ENCODE measurements around the gene DHX8. TPM values are rescaled to one million over a fixed set of nuclear protein-coding genes. Genes with fewer than 3 reads are reported as not detected.

DHX8 gene
- total RNA-seq, 1 experiment from 2014 or later: 24.4 TPM

DNA sequence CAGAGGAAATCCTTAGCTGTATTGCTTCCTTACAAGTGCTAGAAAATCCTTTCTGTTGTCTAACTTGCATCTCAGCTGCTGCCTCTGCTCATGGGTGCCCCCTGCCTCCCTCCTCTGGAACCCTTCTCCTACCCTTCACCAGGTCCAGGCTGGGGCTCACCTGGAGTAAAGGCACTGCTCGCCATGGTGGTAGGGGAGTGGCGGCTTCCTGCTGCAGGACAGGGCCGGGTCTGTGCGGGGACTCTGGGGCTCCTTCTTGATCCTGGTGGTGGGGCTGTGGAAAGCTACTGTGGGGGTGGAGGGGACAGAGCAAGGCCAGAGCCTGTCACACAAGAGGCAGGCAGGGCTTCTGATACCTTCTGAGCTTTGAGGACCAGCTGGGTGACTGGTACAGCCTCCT, 49.9 kb downstream of the DHX8 start:
- ChIA-PET POLR2A (ENCODE audit: low non-redundant PET) (no interaction called here), CTCF (no interaction called here)
- Histone ChIP-seq H3K4me1 (ENCODE audit: insufficient read depth, low read length, poor library complexity, severe bottlenecking) (peaks cover 21% of the 10 kb centered on the region), H3K9me3 (ENCODE audit: low read depth, low read length, poor library complexity, severe bottlenecking) (no peaks in the 10 kb centered on the region), H3K27ac (ENCODE audit: low read depth, low read length, poor library complexity, severe bottlenecking) (no peak overlapping the region), H3K27me3 (replicated peaks; ENCODE audit: insufficient read depth, low read depth, low read length, poor library complexity) (no peaks in the 10 kb centered on the region), H3K4me3 (ENCODE audit: low read depth, low read length, poor library complexity, severe bottlenecking) (no peak overlapping the region), H3K36me3 (ENCODE audit: insufficient read depth, low read length, poor library complexity, severe bottlenecking) (no peaks in the 10 kb centered on the region)
- BruUV-seq (replicated peaks): no TSS peak
- intact Hi-C loops (cut with micrococcal nuclease; ENCODE audit: unreplicated experiment): no loop called here
- TF ChIP-seq EZH2 (IDR thresholded peaks at IDR 0.05; ENCODE audit: borderline replicate concordance, low read depth, low read length, poor library complexity, severe bottlenecking): no peak
- TF ChIP-seq, protein P1, sequence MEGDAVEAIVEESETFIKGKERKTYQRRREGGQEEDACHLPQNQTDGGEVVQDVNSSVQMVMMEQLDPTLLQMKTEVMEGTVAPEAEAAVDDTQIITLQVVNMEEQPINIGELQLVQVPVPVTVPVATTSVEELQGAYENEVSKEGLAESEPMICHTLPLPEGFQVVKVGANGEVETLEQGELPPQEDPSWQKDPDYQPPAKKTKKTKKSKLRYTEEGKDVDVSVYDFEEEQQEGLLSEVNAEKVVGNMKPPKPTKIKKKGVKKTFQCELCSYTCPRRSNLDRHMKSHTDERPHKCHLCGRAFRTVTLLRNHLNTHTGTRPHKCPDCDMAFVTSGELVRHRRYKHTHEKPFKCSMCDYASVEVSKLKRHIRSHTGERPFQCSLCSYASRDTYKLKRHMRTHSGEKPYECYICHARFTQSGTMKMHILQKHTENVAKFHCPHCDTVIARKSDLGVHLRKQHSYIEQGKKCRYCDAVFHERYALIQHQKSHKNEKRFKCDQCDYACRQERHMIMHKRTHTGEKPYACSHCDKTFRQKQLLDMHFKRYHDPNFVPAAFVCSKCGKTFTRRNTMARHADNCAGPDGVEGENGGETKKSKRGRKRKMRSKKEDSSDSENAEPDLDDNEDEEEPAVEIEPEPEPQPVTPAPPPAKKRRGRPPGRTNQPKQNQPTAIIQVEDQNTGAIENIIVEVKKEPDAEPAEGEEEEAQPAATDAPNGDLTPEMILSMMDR (conservative IDR thresholded peaks at IDR 0.05; ENCODE audit: low read depth, low read length): no peak
- no peak for DNase-seq (ENCODE audit: low spot score)

DNA sequence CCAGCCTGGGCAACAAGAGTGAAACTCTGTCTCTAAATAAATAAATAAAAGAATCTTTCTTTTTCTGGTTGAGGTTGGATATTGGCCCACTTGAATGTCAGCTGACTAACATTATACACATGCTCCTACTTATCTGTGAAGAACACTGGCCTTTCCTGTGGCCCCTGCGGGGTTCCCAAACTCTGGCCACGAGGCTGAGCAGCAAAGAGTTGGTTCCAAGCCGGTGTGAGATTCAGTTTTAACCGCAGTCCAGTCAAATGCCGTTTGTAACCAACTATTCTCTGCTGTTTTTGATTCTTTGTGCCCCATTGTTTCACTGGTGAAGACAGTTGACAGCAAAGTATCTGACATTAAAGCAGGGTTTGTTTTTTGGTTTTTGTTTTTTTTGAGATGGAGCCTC, 51.1 kb downstream of the DHX8 start:
- POLR2A ChIA-PET (ENCODE audit: low non-redundant PET): no interaction called here
- Histone ChIP-seq H3K9me3 (ENCODE audit: low read depth, low read length, poor library complexity, severe bottlenecking) (no peaks in the 10 kb centered on the region), H3K4me1 (ENCODE audit: insufficient read depth, low read length, poor library complexity, severe bottlenecking) (peaks cover 19% of the 10 kb centered on the region), H3K36me3 (ENCODE audit: insufficient read depth, low read length, poor library complexity, severe bottlenecking) (no peaks in the 10 kb centered on the region), H3K4me3 (ENCODE audit: low read depth, low read length, poor library complexity, severe bottlenecking) (no peak overlapping the region), H3K27ac (ENCODE audit: low read depth, low read length, poor library complexity, severe bottlenecking) (no peak overlapping the region), H3K27me3 (replicated peaks; ENCODE audit: insufficient read depth, low read depth, low read length, poor library complexity) (no peaks in the 10 kb centered on the region)
- CTCF ChIA-PET: no interaction called here
- BruUV-seq (replicated peaks): no TSS peak
- no peak for DNase-seq (ENCODE audit: low spot score)
- TF ChIP-seq, protein P1 (conservative IDR thresholded peaks at IDR 0.05; ENCODE audit: low read depth, low read length): no peak
- no peak for TF ChIP-seq EZH2 (IDR thresholded peaks at IDR 0.05; ENCODE audit: borderline replicate concordance, low read depth, low read length, poor library complexity, severe bottlenecking)
- intact Hi-C loops (cut with micrococcal nuclease; ENCODE audit: unreplicated experiment): no loop called here

DNA sequence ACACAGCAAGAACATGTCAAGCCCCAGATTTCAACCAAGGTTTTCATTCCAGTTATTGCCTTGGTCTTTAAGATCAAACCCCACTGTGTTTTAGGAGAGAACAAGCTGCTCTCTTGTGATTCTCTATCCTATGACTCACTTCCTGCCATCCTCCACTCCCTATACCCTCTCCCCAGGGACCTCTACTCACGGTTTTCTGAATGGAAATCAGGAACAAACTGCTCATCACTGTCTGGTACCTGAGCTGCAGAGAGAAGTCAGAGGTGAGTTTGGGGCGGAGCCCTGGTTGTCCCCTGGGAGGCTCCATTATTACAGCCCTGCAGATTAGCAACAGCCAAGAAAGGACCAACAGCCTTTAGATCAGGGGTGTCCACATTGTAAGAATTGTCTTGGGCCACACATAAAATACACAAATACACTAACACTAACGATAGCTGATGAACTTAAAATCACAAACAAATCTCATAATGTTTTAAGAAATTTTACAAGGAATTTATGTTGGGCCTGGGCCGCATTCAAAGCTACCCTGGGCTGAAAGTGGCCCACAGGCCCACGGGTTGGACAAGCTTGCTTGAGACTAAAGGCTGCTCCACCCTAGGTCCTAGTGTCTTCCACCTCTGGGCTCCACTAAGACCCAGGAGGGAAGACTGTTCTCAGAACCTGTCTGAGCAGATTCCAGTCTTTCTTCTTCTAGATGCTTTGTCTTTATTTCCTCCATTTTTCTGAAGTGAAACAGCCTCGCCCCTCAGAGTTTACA, 52.6 kb downstream of the DHX8 start:
- DNase-seq (ENCODE audit: low spot score): peak; percentile 85
- no peaks in the 10 kb centered on the region for H3K27me3 ChIP-seq (replicated peaks; ENCODE audit: insufficient read depth, low read depth, low read length, poor library complexity)
- no peaks in the 10 kb centered on the region for H3K9me3 ChIP-seq (ENCODE audit: low read depth, low read length, poor library complexity, severe bottlenecking)
- intact Hi-C loops (cut with micrococcal nuclease; ENCODE audit: unreplicated experiment): no loop called here
- H3K27ac ChIP-seq (ENCODE audit: low read depth, low read length, poor library complexity, severe bottlenecking): peak overlapping the region; percentile 50
- BruUV-seq (replicated peaks): no TSS peak
- ChIA-PET POLR2A (ENCODE audit: low non-redundant PET) (interaction anchor here (1.0 kb wide), 1 partner anchor 9 kb away, joined by 4 read pairs; no protein-coding TSS in a partner anchor), CTCF (no interaction called here)
- H3K4me3 ChIP-seq (ENCODE audit: low read depth, low read length, poor library complexity, severe bottlenecking): no peak overlapping the region
- no peak for TF ChIP-seq EZH2 (IDR thresholded peaks at IDR 0.05; ENCODE audit: borderline replicate concordance, low read depth, low read length, poor library complexity, severe bottlenecking)
- TF ChIP-seq, protein P1 (conservative IDR thresholded peaks at IDR 0.05; ENCODE audit: low read depth, low read length): no peak
- H3K4me1 ChIP-seq (ENCODE audit: insufficient read depth, low read length, poor library complexity, severe bottlenecking): peaks cover 7% of the 10 kb centered on the region
- no peaks in the 10 kb centered on the region for H3K36me3 ChIP-seq (ENCODE audit: insufficient read depth, low read length, poor library complexity, severe bottlenecking)

Data from A673 (cell line).